GM18873 (cell line): ENCODE measurements around the gene POU6F2.
"Not testable (repeated sequence)": the region's sequence is repeated elsewhere in the genome, so short reads cannot be mapped to it uniquely, and the experiment has no call there.

Experiments used
- ATAC-seq: cut with Tn5 transposase; IDR thresholded peaks from one replicate; pipeline ENCODE4 v1.9.1; 2021; ENCODE audit warnings: mild to moderate bottlenecking, moderate library complexity, moderate number of reproducible peaks; ENCODE audit not compliant: unreplicated experiment, low FRiP score

Gene POU6F2

GRCh38 chr7:39181398-39181797 is 203.7 kb downstream of the POU6F2 start:
- ATAC-seq: no peak

- ATAC-seq: no peak
These were observed 206.1 kb downstream of the POU6F2 start for GRCh38 chr7:39183796-39184195.

DNA sequence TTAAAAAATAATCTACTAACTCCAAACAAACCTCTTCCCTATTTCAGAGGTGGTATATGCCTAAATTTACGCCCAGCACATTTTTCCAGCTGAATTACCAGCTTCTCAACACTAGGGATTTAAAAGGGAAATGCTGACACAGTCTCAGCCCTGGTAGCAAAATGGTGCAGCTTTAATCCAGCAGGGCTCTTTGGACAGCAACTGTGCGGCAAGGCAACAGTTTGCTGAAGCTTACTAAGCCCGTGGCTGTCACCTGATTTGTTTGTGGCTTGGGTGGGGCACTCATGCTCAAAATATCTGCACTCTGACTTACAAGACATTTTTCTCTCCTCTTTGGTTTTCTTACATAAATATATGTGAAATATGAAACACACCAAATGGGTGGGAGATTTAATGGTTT is 206.7 kb downstream of the POU6F2 start:
- no peak for ATAC-seq

- no peak for ATAC-seq
These were observed 208.4 kb downstream of the POU6F2 start for GRCh38 chr7:39186131-39186530.

GRCh38 chr7:39186671-39187070 is 209.0 kb downstream of the POU6F2 start:
- no peak for ATAC-seq

GRCh38 chr7:39187130-39187529 is 209.4 kb downstream of the POU6F2 start:
- ATAC-seq: no peak

DNA sequence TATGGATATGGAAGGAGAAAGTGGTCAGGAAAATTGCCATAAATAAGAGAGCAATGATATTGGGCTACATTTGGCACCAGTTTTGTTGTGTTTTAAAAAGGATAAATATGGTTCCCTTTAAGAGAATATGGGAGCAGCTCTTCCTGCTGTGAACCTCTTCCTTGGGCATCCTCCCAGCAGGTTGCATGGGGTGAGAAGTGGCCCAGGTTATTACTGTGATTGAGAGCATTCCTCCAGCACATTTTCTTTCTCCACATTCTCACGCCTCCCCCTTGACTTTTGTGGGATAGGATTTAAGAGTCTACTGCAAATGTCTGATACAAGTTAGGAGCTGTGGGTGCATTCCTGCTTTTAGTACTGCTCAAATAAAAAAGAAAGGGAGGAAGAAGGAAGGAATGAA is 214.8 kb downstream of the POU6F2 start:
- ATAC-seq: no peak

- ATAC-seq: not testable (repeated sequence)
These were observed 216.7 kb downstream of the POU6F2 start for GRCh38 chr7:39194388-39194787.

- no peak for ATAC-seq
These were observed 218.3 kb downstream of the POU6F2 start for GRCh38 chr7:39195967-39196366.

- ATAC-seq: no peak
These were observed 220.1 kb downstream of the POU6F2 start for GRCh38 chr7:39197831-39198230.

GRCh38 chr7:39198556-39198955 is 220.8 kb downstream of the POU6F2 start:
- no peak for ATAC-seq

DNA sequence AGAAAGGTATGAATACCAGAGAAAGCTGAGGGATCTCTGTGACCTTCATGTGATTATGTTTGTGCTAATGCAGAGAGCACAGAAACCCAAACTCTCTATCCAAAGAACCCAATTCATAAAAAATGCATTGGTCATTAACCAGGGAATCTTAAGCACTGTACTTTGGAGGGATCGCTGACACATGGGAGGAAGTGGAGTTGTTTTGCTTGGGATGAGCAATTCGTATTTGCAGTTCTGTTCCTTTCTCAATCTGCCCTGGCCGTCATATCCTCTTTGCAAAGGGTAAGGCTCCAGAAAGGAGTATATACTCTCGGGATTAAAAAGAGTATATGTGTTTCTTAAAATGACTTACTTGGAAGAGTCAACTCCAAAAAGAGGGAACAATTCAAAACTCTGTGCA is 221.3 kb downstream of the POU6F2 start:
- ATAC-seq: no peak

DNA sequence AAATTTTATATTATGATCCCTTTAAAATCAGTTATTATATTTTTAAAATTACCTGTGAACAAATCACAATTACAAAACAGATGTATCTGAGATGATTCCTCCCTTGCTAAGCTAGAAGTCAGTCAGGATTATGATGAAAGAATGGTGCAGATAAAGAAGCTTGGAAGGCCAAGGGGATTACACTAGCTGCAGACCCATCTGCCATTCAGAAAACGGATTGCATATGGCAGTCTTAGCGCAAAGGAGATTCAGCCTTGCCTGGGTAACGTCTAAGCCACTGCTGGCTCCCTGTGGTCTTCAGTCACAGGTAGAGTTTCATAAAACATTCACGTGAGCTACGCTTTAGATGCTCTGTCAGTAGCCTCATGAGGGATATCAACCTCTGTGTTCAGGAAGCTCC is 222.2 kb downstream of the POU6F2 start:
- no peak for ATAC-seq

DNA sequence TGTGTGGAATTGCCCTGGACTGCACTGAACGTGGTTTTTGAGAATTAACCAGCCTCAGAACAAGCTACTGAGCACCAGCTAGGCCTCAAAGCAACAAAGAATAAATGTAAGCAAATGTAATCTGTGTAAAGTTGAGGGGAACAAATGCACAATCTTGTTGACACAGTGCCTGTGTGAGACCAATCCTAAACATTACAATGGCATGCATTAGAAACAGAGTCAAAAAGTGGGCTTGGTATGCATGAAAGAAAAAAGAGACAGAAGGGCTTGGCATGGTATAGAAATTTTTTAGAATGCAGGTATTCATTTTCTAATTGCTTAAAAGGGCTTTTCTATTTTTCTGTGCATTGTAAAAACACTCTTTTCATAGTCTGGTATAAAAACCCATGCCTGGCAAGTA is 224.3 kb downstream of the POU6F2 start:
- no peak for ATAC-seq

DNA sequence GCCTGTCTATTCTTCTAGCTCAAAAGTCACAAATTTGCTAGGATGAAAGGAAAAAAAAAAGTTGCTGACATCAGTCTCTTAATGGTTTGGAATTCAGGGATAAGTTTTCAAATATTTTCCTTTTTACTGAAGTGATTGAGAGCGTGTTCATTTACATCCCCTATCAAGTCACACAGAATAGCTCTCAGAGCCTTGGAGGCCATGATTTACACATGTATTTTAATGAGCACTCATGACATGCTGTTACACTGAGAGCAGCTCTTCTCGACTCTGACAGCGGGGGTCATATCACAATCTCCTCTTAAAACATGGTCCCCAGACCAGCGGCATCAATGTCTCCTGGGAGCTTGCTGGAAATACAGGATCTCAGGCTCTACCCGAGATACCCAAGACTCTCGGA is 232.7 kb downstream of the POU6F2 start:
- no peak for ATAC-seq

GRCh38 chr7:39211581-39211980 is 233.9 kb downstream of the POU6F2 start:
- no peak for ATAC-seq

- no peak for ATAC-seq
These were observed 235.2 kb downstream of the POU6F2 start for GRCh38 chr7:39212876-39213275.

- ATAC-seq: no peak
These were observed 240.1 kb downstream of the POU6F2 start for GRCh38 chr7:39217783-39218182.

GRCh38 chr7:39219869-39220268 is 242.2 kb downstream of the POU6F2 start:
- no peak for ATAC-seq

GRCh38 chr7:39221901-39222300 is 244.2 kb downstream of the POU6F2 start:
- no peak for ATAC-seq

DNA sequence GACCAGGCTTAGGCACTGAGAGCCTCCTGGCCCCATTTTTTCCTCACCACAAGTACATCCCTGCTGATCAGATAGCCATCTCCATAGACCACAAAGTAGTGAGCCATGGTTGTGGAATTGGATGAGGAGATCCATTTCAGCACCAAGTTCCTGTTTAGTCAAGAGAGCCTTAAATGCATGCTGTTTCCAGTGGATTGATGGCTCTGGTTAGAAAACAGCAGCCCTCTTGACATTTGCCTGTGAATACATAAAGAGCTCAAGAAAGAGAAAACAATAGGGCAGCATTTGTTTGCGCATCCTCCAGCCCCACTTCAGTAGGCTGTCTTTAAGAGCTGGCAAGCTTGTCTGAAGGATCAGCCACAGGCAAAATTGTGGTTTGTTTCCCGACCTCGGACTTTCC is 251.2 kb downstream of the POU6F2 start:
- no peak for ATAC-seq

DNA sequence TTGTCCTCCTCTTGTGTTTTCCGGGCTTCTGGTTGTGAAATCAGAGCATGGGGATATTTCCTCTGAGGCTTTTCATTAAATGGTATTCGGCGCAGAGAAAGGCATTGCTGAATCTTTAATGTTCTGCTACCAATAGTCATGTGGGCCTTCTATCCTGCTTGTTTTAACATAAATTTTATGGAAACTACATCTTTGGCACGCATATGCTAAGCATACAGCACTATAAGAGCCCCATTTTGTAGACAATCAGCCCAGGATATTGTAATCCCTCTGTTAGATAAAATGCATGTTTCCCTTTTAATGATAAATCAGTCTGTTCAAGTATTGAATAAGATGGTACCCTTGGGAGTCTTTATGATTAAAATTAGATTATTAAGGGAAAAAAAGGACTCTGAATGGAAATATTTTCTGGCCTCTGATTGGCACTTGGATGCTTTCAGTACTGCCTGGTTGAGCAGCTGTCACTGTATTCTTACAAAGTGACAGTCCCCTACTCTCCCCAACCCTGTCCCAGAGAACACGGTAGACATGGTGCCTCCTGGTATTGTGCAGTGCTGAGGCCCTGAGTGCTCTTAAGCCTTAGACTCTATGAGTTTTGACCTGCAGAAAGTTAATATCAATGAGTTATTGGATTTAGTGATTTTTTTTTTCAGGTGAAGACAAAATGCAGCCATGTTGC is 256.3 kb downstream of the POU6F2 start:
- ATAC-seq: no peak
